HepG2 (cell line): ENCODE data around the gene SPHK2. TPM values are rescaled to one million over a fixed set of nuclear protein-coding genes. Genes with fewer than 3 reads are reported as not detected.

ENCODE experiments used
- ATF1 ChIP-seq: IDR thresholded peaks from 2 replicates; pipeline ENCODE4 v1.6.1; 2016; ENCODE audit warnings: mild to moderate bottlenecking, control low read depth
- ATF7 ChIP-seq, 2 experiments: fragments of 450-650 bp in 1 of 2; sonication (generic) in 1 of 2; formaldehyde crosslinking in 1 of 2; IDR thresholded peaks; 2 replicates each; pipeline versions ENCODE4 v1.4.0 to v1.6.1; 2016 to 2020; ENCODE audit warnings: antibody characterized with exemption in 1 of 2, mild to moderate bottlenecking in 1 of 2, missing genetic modification reagents in 1 of 2
- ESRRA ChIP-seq: sonication (generic); formaldehyde crosslinking; IDR thresholded peaks from 2 replicates; pipeline ENCODE4 v1.5.1; 2020; ENCODE audit warnings: mild to moderate bottlenecking, low read depth, missing genetic modification reagents
- GTF3A ChIP-seq: sonication (generic); formaldehyde crosslinking; conservative IDR thresholded peaks from 2 replicates; pipeline ENCODE4 v1.4.0; 2020; ENCODE audit warnings: mild to moderate bottlenecking, missing genetic modification reagents
- HMGA1 ChIP-seq: sonication (generic); formaldehyde crosslinking; conservative IDR thresholded peaks from 2 replicates; pipeline ENCODE4 v1.4.0; 2020; ENCODE audit warnings: missing genetic modification reagents
- JUND ChIP-seq: sonication (generic); formaldehyde crosslinking; IDR thresholded peaks from 2 replicates; pipeline ENCODE4 v1.8.0; 2022; ENCODE audit warnings: mild to moderate bottlenecking, missing genetic modification reagents
- NFIB ChIP-seq: sonication (generic); formaldehyde crosslinking; IDR thresholded peaks from 2 replicates; pipeline ENCODE4 v1.9.0; 2021; ENCODE audit warnings: missing genetic modification reagents, mild to moderate bottlenecking, borderline replicate concordance
- NFKBIZ ChIP-seq: IDR thresholded peaks from 2 replicates; pipeline ENCODE4 v1.6.1; 2018; ENCODE audit warnings: missing genetic modification reagents, missing compliant biosample characterization
- PLRG1 ChIP-seq: fragments of 450-650 bp; conservative IDR thresholded peaks from 2 replicates; pipeline ENCODE4 v1.6.1; 2016
- RBAK ChIP-seq: sonication (generic); formaldehyde crosslinking; IDR thresholded peaks from 2 replicates; pipeline ENCODE4 v1.5.1; 2020; ENCODE audit warnings: mild to moderate bottlenecking, missing genetic modification reagents
- RFX5 ChIP-seq: IDR thresholded peaks from 2 replicates; pipeline ENCODE4 v1.6.1; 2011; ENCODE audit warnings: low read depth, low read length, improper control_type of control experiment
- SCMH1 ChIP-seq: sonication (generic); formaldehyde crosslinking; IDR thresholded peaks from 2 replicates; pipeline ENCODE4 v1.9.0; 2021; ENCODE audit warnings: missing genetic modification reagents, mild to moderate bottlenecking, borderline replicate concordance
- SMAD1 ChIP-seq: sonication (generic); formaldehyde crosslinking; IDR thresholded peaks from 2 replicates; pipeline ENCODE4 v1.4.0; 2020; ENCODE audit warnings: missing genetic modification reagents, low read depth, mild to moderate bottlenecking, borderline replicate concordance
- SOX5 ChIP-seq: IDR thresholded peaks from 2 replicates; pipeline ENCODE4 v1.6.1; 2016; ENCODE audit warnings: borderline replicate concordance
- TCF7 ChIP-seq: sonication (generic); IDR thresholded peaks from 2 replicates; pipeline ENCODE4 v1.6.1; 2016; ENCODE audit warnings: antibody characterized with exemption, low read depth
- XRCC5 ChIP-seq: fragments of 200-400 bp; formaldehyde crosslinking; optimal IDR thresholded peaks from 2 replicates; pipeline ENCODE3; 2017; ENCODE audit warnings: mild to moderate bottlenecking, low read length
- ZFP36L1 ChIP-seq: sonication (generic); formaldehyde crosslinking; IDR thresholded peaks from 2 replicates; pipeline ENCODE4 v1.8.0; 2022; ENCODE audit warnings: mild to moderate bottlenecking, missing genetic modification reagents, moderate library complexity
- ZMYM2 ChIP-seq: sonication (generic); formaldehyde crosslinking; IDR thresholded peaks from 2 replicates; pipeline ENCODE4 v1.8.0; 2022; ENCODE audit warnings: mild to moderate bottlenecking, missing genetic modification reagents
- ZNF207 ChIP-seq: fragments of 450-650 bp; IDR thresholded peaks from 2 replicates; pipeline ENCODE4 v1.6.1; 2016; ENCODE audit warnings: antibody characterized with exemption, borderline replicate concordance
- ZNF382 ChIP-seq: sonication (generic); formaldehyde crosslinking; IDR thresholded peaks from 2 replicates; pipeline ENCODE4 v1.5.0; 2020; ENCODE audit warnings: missing genetic modification reagents, mild to moderate bottlenecking, borderline replicate concordance
- ZNF546 ChIP-seq: sonication (generic); formaldehyde crosslinking; conservative IDR thresholded peaks from 2 replicates; pipeline ENCODE4 v1.8.1; 2023; ENCODE audit warnings: mild to moderate bottlenecking, missing genetic modification reagents
- ZNF597 ChIP-seq: sonication (generic); formaldehyde crosslinking; IDR thresholded peaks from 2 replicates; pipeline ENCODE4 v1.5.0; 2020; ENCODE audit warnings: missing genetic modification reagents
- ZNF720 ChIP-seq: sonication (generic); formaldehyde crosslinking; IDR thresholded peaks from 2 replicates; pipeline ENCODE4 v1.4.0; 2020; ENCODE audit warnings: missing genetic modification reagents
- ZNF775 ChIP-seq: sonication (generic); formaldehyde crosslinking; IDR thresholded peaks from 2 replicates; pipeline ENCODE4 v1.4.0; 2020; ENCODE audit warnings: missing genetic modification reagents, mild to moderate bottlenecking, moderate library complexity, borderline replicate concordance
- ZNF777 ChIP-seq: sonication (generic); formaldehyde crosslinking; IDR thresholded peaks from 2 replicates; pipeline ENCODE4 v1.4.0; 2020; ENCODE audit warnings: missing genetic modification reagents
- polyA plus RNA-seq, 8 experiments: library from polyadenylated mRNA; depleted of rRNA in 3 of 8; stranded (reverse) in 7 of 8; unstranded in 1 of 8; fragments of >200 nt; fragmentation: Illumina TruSeq in 4 of 8; extraction: Trizol in 4 of 8; gene quantifications; 2 replicates each; pipeline versions ENCODE4 v1.2.1 to v1.2.3, GENCODE V29; 2011 to 2016; ENCODE audit warnings: low read depth in 4 of 8, missing spikeins in 1 of 8, mixed read lengths in 1 of 8; ENCODE audit not compliant: insufficient read depth in 1 of 8
- total RNA-seq, 5 experiments: library from RNA; depleted of rRNA; stranded (reverse); fragments of >200 nt; fragmentation: Illumina TruSeq; extraction: Trizol; gene quantifications; 2 replicates each; pipeline ENCODE4 v1.2.3, GENCODE V29; 2016; ENCODE audit warnings: low read depth in 1 of 5
- TF ChIP-seq, protein P1 (sequence below): sonication (generic); formaldehyde crosslinking; IDR thresholded peaks from 2 replicates; pipeline ENCODE4 v1.4.0; 2020; ENCODE audit warnings: mild to moderate bottlenecking, missing genetic modification reagents
- TF ChIP-seq, protein P2 (sequence below): sonication (generic); formaldehyde crosslinking; IDR thresholded peaks from 2 replicates; pipeline ENCODE4; 2020; ENCODE audit warnings: missing genetic modification reagents, mild to moderate bottlenecking, borderline replicate concordance

Gene SPHK2
- total and polyA plus RNA-seq, 2 of the 13 experiments (the other 11 are each of a cell fraction or from before 2014, with no cell fraction given) = 2.9 to 14.4 TPM

GRCh38 chr19:48660852-48661710 is 41.8 kb downstream of the SPHK2 start (continued):
- TF ChIP-seq ZNF546 (CRISPR knock-in tag) (no peak), PLRG1 (no peak), NFKBIZ (CRISPR knock-in tag) (0 out of 2 replicates have a peak, but pooled peaks have one; percentile 27), GTF3A (no peak), XRCC5 (no peak), ZNF720 (CRISPR knock-in tag) (no peak), ESRRA (CRISPR knock-in tag) (no peak), RFX5 (peak; percentile 98), SMAD1 (CRISPR knock-in tag) (no peak), ZNF597 (CRISPR knock-in tag) (no peak), ATF1 (CRISPR knock-in tag) (peak; percentile 87), ZNF382 (CRISPR knock-in tag) (no peak), TCF7 (no peak), ATF7 (IDR thresholded peaks at IDR 0.05) (peak; percentile 98), ATF7 (CRISPR knock-in tag; IDR thresholded peaks at IDR 0.05) (no peak), ZNF207 (no peak), ZNF777 (CRISPR knock-in tag) (no peak), NFIB (no peak), SOX5 (CRISPR knock-in tag) (no peak), HMGA1 (CRISPR knock-in tag) (no peak), RBAK (CRISPR knock-in tag) (no peak), JUND (no peak), SCMH1 (CRISPR knock-in tag) (no peak), ZMYM2 (CRISPR knock-in tag) (no peak), ZFP36L1 (CRISPR knock-in tag) (no peak), ZNF775 (CRISPR knock-in tag) (no peak)
- TF ChIP-seq, protein P1, sequence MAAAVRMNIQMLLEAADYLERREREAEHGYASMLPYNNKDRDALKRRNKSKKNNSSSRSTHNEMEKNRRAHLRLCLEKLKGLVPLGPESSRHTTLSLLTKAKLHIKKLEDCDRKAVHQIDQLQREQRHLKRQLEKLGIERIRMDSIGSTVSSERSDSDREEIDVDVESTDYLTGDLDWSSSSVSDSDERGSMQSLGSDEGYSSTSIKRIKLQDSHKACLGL (CRISPR knock-in tag) = no peak
- TF ChIP-seq, protein P2, sequence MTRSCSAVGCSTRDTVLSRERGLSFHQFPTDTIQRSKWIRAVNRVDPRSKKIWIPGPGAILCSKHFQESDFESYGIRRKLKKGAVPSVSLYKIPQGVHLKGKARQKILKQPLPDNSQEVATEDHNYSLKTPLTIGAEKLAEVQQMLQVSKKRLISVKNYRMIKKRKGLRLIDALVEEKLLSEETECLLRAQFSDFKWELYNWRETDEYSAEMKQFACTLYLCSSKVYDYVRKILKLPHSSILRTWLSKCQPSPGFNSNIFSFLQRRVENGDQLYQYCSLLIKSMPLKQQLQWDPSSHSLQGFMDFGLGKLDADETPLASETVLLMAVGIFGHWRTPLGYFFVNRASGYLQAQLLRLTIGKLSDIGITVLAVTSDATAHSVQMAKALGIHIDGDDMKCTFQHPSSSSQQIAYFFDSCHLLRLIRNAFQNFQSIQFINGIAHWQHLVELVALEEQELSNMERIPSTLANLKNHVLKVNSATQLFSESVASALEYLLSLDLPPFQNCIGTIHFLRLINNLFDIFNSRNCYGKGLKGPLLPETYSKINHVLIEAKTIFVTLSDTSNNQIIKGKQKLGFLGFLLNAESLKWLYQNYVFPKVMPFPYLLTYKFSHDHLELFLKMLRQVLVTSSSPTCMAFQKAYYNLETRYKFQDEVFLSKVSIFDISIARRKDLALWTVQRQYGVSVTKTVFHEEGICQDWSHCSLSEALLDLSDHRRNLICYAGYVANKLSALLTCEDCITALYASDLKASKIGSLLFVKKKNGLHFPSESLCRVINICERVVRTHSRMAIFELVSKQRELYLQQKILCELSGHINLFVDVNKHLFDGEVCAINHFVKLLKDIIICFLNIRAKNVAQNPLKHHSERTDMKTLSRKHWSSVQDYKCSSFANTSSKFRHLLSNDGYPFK (CRISPR knock-in tag) = no peak
